Coronary artery (tissue), 2 donors: ENCODE data around the gene CFAP77.
"Not testable (repeated sequence)": the region's sequence is repeated elsewhere in the genome, so short reads cannot be mapped to it uniquely, and the experiment has no call there.

Source experiments
- DNase-seq: peaks from one replicate; pipeline ENCODE4 v3.0.0-alpha.2; 2017; ENCODE audit warnings: low spot score
- H3K27ac ChIP-seq, 2 donors: fragments of 200-600 bp; sonication (generic); one replicate each; pipeline ENCODE4 v1.5.1; 2016 to 2019
- H3K4me3 ChIP-seq: fragments of 200-600 bp; sonication (generic); 2 replicates; pipeline ENCODE4 v1.5.1; 2016; ENCODE audit warnings: mild to moderate bottlenecking, moderate library complexity
- CTCF ChIP-seq: fragments of 200-600 bp; sonication (generic); IDR thresholded peaks from one replicate; pipeline ENCODE4 v1.5.1; 2019; ENCODE audit warnings: antibody characterized with exemption

Gene CFAP77

GRCh38 chr9:132562306-132562573 is 152.2 kb downstream of the CFAP77 start:
- H3K4me3 ChIP-seq, result no peak overlapping the region
- no peak for DNase-seq
- H3K27ac ChIP-seq, result no peak overlapping the region
- TF ChIP-seq CTCF, result no peak

GRCh38 chr9:132564526-132564925 is 154.5 kb downstream of the CFAP77 start:
- no peak for TF ChIP-seq CTCF
- DNase-seq, result no peak
- H3K27ac ChIP-seq, result no peak overlapping the region
- H3K4me3 ChIP-seq, result no peak overlapping the region

- DNase-seq, H3K27ac ChIP-seq, H3K4me3 ChIP-seq: not testable (repeated sequence)
These were observed 158.8 kb downstream of the CFAP77 start for GRCh38 chr9:132568787-132569186.

GRCh38 chr9:132571806-132572600 is 162.0 kb downstream of the CFAP77 start:
- no peak for DNase-seq
- Histone ChIP-seq H3K27ac (no peak overlapping the region), H3K4me3 (no peak overlapping the region)
- no peak for TF ChIP-seq CTCF

- DNase-seq, result no peak
- no peak overlapping the region for H3K27ac ChIP-seq
- H3K4me3 ChIP-seq, result no peak overlapping the region
- TF ChIP-seq CTCF, result no peak
These were observed 162.9 kb downstream of the CFAP77 start for GRCh38 chr9:132572921-132573320.

- no peak overlapping the region for H3K4me3 ChIP-seq
- no peak for DNase-seq
- TF ChIP-seq CTCF, result no peak
- H3K27ac ChIP-seq, result no peak overlapping the region
These were observed 165.1 kb downstream of the CFAP77 start for GRCh38 chr9:132575005-132575609.

- TF ChIP-seq CTCF, result no peak
- Histone ChIP-seq H3K4me3 (no peak overlapping the region), H3K27ac (no peak overlapping the region)
- no peak for DNase-seq
These were observed 165.8 kb downstream of the CFAP77 start for GRCh38 chr9:132575811-132576210.
